ENCODE results near the gene OR2V2. TPM values are rescaled to one million over a fixed set of nuclear protein-coding genes. Genes with fewer than 3 reads are reported as not detected.

The OR2V2 gene
- total and polyA plus RNA-seq, 4 donors: not detected

- H3K36me3 ChIP-seq (ENCODE audit: control insufficient read depth in 4 of 4, insufficient read depth in 3 of 4, low read depth in 1 of 4, low read length in 3 of 4): no peaks in the 10 kb centered on the region
- peaks cover 0 to 3% (median 0%) of the 10 kb centered on the region in 4 donors for H3K9me3 ChIP-seq (ENCODE audit: control insufficient read depth in 4 of 4, low read length in 3 of 4)
- TF ChIP-seq REST (IDR thresholded peaks at IDR 0.05) (no peak), YY1 (IDR thresholded peaks at IDR 0.05) (no peak), JUND (IDR thresholded peaks at IDR 0.05) (no peak), FOXA2 (IDR thresholded peaks at IDR 0.05) (no peak), FOXA1 (IDR thresholded peaks at IDR 0.05) (no peak), ZBTB33 (IDR thresholded peaks at IDR 0.05) (no peak), EGR1 (IDR thresholded peaks at IDR 0.05; ENCODE audit: low read depth in 2 of 2) (no peak), HNF4A (conservative IDR thresholded peaks at IDR 0.05) (no peak), RAD21 (IDR thresholded peaks at IDR 0.05) (no peak), SP1 (IDR thresholded peaks at IDR 0.05) (no peak), GABPA (IDR thresholded peaks at IDR 0.05 in 1 of 2, conservative IDR thresholded peaks at IDR 0.05 in 1 of 2) (no peak), NR2F2 (IDR thresholded peaks at IDR 0.05) (no peak), TAF1 (conservative IDR thresholded peaks at IDR 0.05) (no peak), RXRA (IDR thresholded peaks at IDR 0.05) (no peak), HNF4G (IDR thresholded peaks at IDR 0.05) (no peak)
- TF ChIP-seq, protein P1, sequence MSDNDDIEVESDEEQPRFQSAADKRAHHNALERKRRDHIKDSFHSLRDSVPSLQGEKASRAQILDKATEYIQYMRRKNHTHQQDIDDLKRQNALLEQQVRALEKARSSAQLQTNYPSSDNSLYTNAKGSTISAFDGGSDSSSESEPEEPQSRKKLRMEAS (IDR thresholded peaks at IDR 0.05): no peak
- TF ChIP-seq, protein P2, sequence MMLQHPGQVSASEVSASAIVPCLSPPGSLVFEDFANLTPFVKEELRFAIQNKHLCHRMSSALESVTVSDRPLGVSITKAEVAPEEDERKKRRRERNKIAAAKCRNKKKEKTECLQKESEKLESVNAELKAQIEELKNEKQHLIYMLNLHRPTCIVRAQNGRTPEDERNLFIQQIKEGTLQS (IDR thresholded peaks at IDR 0.05): no peak
- TF ChIP-seq, protein P3, sequence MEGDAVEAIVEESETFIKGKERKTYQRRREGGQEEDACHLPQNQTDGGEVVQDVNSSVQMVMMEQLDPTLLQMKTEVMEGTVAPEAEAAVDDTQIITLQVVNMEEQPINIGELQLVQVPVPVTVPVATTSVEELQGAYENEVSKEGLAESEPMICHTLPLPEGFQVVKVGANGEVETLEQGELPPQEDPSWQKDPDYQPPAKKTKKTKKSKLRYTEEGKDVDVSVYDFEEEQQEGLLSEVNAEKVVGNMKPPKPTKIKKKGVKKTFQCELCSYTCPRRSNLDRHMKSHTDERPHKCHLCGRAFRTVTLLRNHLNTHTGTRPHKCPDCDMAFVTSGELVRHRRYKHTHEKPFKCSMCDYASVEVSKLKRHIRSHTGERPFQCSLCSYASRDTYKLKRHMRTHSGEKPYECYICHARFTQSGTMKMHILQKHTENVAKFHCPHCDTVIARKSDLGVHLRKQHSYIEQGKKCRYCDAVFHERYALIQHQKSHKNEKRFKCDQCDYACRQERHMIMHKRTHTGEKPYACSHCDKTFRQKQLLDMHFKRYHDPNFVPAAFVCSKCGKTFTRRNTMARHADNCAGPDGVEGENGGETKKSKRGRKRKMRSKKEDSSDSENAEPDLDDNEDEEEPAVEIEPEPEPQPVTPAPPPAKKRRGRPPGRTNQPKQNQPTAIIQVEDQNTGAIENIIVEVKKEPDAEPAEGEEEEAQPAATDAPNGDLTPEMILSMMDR (IDR thresholded peaks at IDR 0.05; ENCODE audit: low read depth, low read length, missing input control): no peak
- 53% methylated on average over 6 of the region's 6 CpGs for WGBS
- no peak overlapping the region for H3K9ac ChIP-seq (ENCODE audit: low read depth in 1 of 2, low read length in 2 of 2)
- DNase-seq (ENCODE audit: low spot score): no peak
- no peak overlapping the region for H3K4me3 ChIP-seq (ENCODE audit: low read depth in 1 of 3, low read length in 3 of 3)
- peaks cover 0 to 5% (median 0%) of the 10 kb centered on the region in 4 donors for H3K27me3 ChIP-seq (ENCODE audit: control insufficient read depth in 4 of 4, insufficient read depth in 4 of 4, low read length in 3 of 4)
- no peak overlapping the region for H3K27ac ChIP-seq (ENCODE audit: low read depth in 1 of 2, low read length in 2 of 2)
- peaks cover 0 to 5% (median 0%) of the 10 kb centered on the region in 4 donors for H3K4me1 ChIP-seq (ENCODE audit: control insufficient read depth in 4 of 4, insufficient read depth in 4 of 4, low read length in 3 of 4)
Measured at GRCh38 chr5:181134259-181134658, 13.1 kb upstream of the OR2V2 start.

All from liver (tissue), 9 donors.